ENCODE results near the gene AP1G2.
A peak's percentile ranks its signal among the peaks of the same experiment; 100 is the strongest.

Gene AP1G2

DNA sequence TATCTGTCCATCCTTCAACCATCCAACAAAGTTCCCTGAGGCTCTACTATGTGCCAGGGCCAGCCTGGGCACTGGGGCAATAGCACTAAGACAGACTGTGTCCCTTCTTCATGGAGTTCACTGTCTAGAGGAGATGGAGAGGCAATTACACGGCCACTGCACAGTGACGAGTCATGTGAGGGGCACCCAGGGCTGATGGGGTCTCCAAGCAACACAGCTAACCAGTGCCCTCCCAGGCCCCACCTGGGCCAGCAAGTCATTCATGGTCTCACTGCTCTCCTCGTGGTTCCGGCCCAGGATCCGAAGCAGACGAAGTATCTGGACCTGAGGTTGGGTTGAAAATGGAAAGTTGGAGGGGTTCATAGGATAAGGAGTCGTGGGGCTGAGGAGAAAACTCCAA is 2.7 kb downstream of the AP1G2 start:
- Histone ChIP-seq H4K91ac (ENCODE audit: low read length) (no peak overlapping the region), H2AFZ (ENCODE audit: low read depth, low read length) (no peak overlapping the region), H3K23ac (ENCODE audit: low read length in 2 of 2) (no peak overlapping the region), H3K4me3 (ENCODE audit: insufficient read depth in 1 of 2, low read depth in 1 of 2, low read length in 2 of 2) (no peak overlapping the region), H3K36me3 (ENCODE audit: control insufficient read depth in 1 of 2, insufficient read depth in 2 of 2, low read depth in 1 of 2, low read length in 2 of 2) (peaks cover 27 to 58% of the 10 kb centered on the region in 2 experiments), H3K4me1 (ENCODE audit: control insufficient read depth, insufficient read depth, low read depth, low read length) (peaks cover 15% of the 10 kb centered on the region), H3K79me1 (replicated peaks; ENCODE audit: low read length, poor library complexity, severe bottlenecking) (peaks cover 42% of the 10 kb centered on the region), H3K27me3 (ENCODE audit: control insufficient read depth in 1 of 2, insufficient read depth in 1 of 2, low read length in 2 of 2) (peaks cover 0 to 3% of the 10 kb centered on the region in 2 experiments), H3K9me3 (ENCODE audit: control insufficient read depth, low read length) (no peaks in the 10 kb centered on the region), H2BK120ac (ENCODE audit: low read depth, low read length) (no peak overlapping the region), H3K18ac (ENCODE audit: low read depth in 1 of 2, low read length in 2 of 2) (no peak overlapping the region), H3K4ac (ENCODE audit: low read depth in 1 of 2, low read length in 2 of 2) (no peak overlapping the region), H3K27ac (ENCODE audit: low read length, poor library complexity, severe bottlenecking) (no peak overlapping the region), H2AK5ac (ENCODE audit: low read length, severe bottlenecking) (no peak overlapping the region), H3K4me2 (ENCODE audit: low read length, poor library complexity, severe bottlenecking) (no peak overlapping the region), H2BK12ac (ENCODE audit: low read length in 2 of 2) (no peak overlapping the region), H2BK5ac (ENCODE audit: low read depth, low read length, poor library complexity, severe bottlenecking) (no peak overlapping the region), H4K8ac (ENCODE audit: low read length) (no peak overlapping the region), H2BK15ac (ENCODE audit: low read depth, poor library complexity, severe bottlenecking) (no peak overlapping the region), H3K9ac (ENCODE audit: low read length) (no peak overlapping the region), H3K14ac (ENCODE audit: low read length in 2 of 2) (no peak overlapping the region)
- no peak for DNase-seq
- WGBS, result 91% methylated on average over 6 of the region's 7 CpGs

GRCh38 chr14:23564181-23564812 is 3.3 kb downstream of the AP1G2 start:
- Histone ChIP-seq H3K23ac (ENCODE audit: low read length in 2 of 2) (no peak overlapping the region), H4K91ac (ENCODE audit: low read length) (no peak overlapping the region), H2BK12ac (ENCODE audit: low read length in 2 of 2) (no peak overlapping the region), H3K36me3 (ENCODE audit: control insufficient read depth in 1 of 2, insufficient read depth in 2 of 2, low read depth in 1 of 2, low read length in 2 of 2) (peaks cover 31 to 62% of the 10 kb centered on the region in 2 experiments), H2BK120ac (ENCODE audit: low read depth, low read length) (no peak overlapping the region), H2AFZ (ENCODE audit: low read depth, low read length) (no peak overlapping the region), H3K4me3 (ENCODE audit: insufficient read depth in 1 of 2, low read depth in 1 of 2, low read length in 2 of 2) (no peak overlapping the region), H3K9ac (ENCODE audit: low read length) (no peak overlapping the region), H3K4ac (ENCODE audit: low read depth in 1 of 2, low read length in 2 of 2) (no peak overlapping the region), H3K79me1 (replicated peaks; ENCODE audit: low read length, poor library complexity, severe bottlenecking) (peaks cover 44% of the 10 kb centered on the region), H2BK5ac (ENCODE audit: low read depth, low read length, poor library complexity, severe bottlenecking) (no peak overlapping the region), H3K14ac (ENCODE audit: low read length in 2 of 2) (no peak overlapping the region), H2AK5ac (ENCODE audit: low read length, severe bottlenecking) (no peak overlapping the region), H3K9me3 (ENCODE audit: control insufficient read depth, low read length) (no peaks in the 10 kb centered on the region), H3K27me3 (ENCODE audit: control insufficient read depth in 1 of 2, insufficient read depth in 1 of 2, low read length in 2 of 2) (no peaks in the 10 kb centered on the region), H3K4me2 (ENCODE audit: low read length, poor library complexity, severe bottlenecking) (no peak overlapping the region), H3K27ac (ENCODE audit: low read length, poor library complexity, severe bottlenecking) (no peak overlapping the region), H4K8ac (ENCODE audit: low read length) (no peak overlapping the region), H3K4me1 (ENCODE audit: control insufficient read depth, insufficient read depth, low read depth, low read length) (peaks cover 14% of the 10 kb centered on the region), H3K18ac (ENCODE audit: low read depth in 1 of 2, low read length in 2 of 2) (no peak overlapping the region), H2BK15ac (ENCODE audit: low read depth, poor library complexity, severe bottlenecking) (no peak overlapping the region)
- WGBS, result 96% methylated on average over 13 of the region's 13 CpGs
- DNase-seq, result no peak

DNA sequence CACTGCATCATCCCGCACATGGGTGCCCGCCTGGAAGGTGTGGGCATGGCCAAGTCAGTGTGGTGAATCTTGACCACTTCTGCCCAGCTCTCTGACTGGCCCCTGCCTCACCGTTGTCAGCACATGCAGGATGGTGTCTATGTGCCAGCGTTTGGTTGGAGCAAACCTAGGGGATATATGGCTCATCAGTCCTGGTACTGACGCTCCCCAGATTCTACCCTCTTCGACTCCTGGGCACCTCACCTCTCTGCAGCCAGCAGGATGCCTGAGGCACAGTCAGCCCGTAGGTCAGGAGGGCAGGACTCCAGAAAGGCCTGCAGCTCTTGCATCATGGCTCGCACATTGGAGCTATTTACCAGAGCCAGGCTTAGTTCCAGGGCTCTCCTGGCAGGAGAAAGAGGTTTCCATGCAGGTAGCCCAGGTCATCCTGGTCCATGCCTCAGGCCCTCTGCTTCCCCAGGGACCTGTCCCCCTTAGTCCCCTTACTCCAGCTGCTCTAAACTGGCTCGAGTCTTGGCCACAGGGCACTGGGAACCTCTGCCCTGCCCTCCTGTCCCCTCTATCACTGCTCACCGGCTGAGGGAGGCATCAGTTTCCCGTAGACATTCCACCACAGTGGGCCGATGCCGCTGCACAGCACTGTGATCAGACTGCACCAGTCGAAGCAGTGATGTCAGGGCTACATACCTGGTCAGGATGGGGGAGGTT is 4.0 kb downstream of the AP1G2 start:
- Histone ChIP-seq H3K4me2 (ENCODE audit: low read length, poor library complexity, severe bottlenecking) (no peak overlapping the region), H3K27me3 (ENCODE audit: control insufficient read depth in 1 of 2, insufficient read depth in 1 of 2, low read length in 2 of 2) (no peaks in the 10 kb centered on the region), H2BK15ac (ENCODE audit: low read depth, poor library complexity, severe bottlenecking) (no peak overlapping the region), H4K91ac (ENCODE audit: low read length) (no peak overlapping the region), H2BK12ac (ENCODE audit: low read length in 2 of 2) (no peak overlapping the region), H3K4me3 (ENCODE audit: insufficient read depth in 1 of 2, low read depth in 1 of 2, low read length in 2 of 2) (no peak overlapping the region), H3K23ac (ENCODE audit: low read length in 2 of 2) (no peak overlapping the region), H2BK5ac (ENCODE audit: low read depth, low read length, poor library complexity, severe bottlenecking) (no peak overlapping the region), H3K9me3 (ENCODE audit: control insufficient read depth, low read length) (no peaks in the 10 kb centered on the region), H3K36me3 (ENCODE audit: control insufficient read depth in 1 of 2, insufficient read depth in 2 of 2, low read depth in 1 of 2, low read length in 2 of 2) (peaks cover 38 to 69% of the 10 kb centered on the region in 2 experiments), H2AFZ (ENCODE audit: low read depth, low read length) (no peak overlapping the region), H3K27ac (ENCODE audit: low read length, poor library complexity, severe bottlenecking) (no peak overlapping the region), H3K79me1 (replicated peaks; ENCODE audit: low read length, poor library complexity, severe bottlenecking) (peaks cover 51% of the 10 kb centered on the region), H2BK120ac (ENCODE audit: low read depth, low read length) (no peak overlapping the region), H2AK5ac (ENCODE audit: low read length, severe bottlenecking) (no peak overlapping the region), H3K9ac (ENCODE audit: low read length) (peak overlapping the region; percentile 42), H4K8ac (ENCODE audit: low read length) (no peak overlapping the region), H3K14ac (ENCODE audit: low read length in 2 of 2) (no peak overlapping the region), H3K18ac (ENCODE audit: low read depth in 1 of 2, low read length in 2 of 2) (no peak overlapping the region), H3K4ac (ENCODE audit: low read depth in 1 of 2, low read length in 2 of 2) (no peak overlapping the region), H3K4me1 (ENCODE audit: control insufficient read depth, insufficient read depth, low read depth, low read length) (peaks cover 14% of the 10 kb centered on the region)
- 92% methylated on average over 14 of the region's 14 CpGs for WGBS
- DNase-seq, result no peak

GRCh38 chr14:23562822-23563472 is 4.6 kb downstream of the AP1G2 start:
- DNase-seq, result peak; percentile 51
- no peak overlapping the region for H2AK5ac ChIP-seq (ENCODE audit: low read length, severe bottlenecking)
- H3K4me3 ChIP-seq (ENCODE audit: insufficient read depth in 1 of 2, low read depth in 1 of 2, low read length in 2 of 2), result no peak overlapping the region
- peaks cover 57% of the 10 kb centered on the region for H3K79me1 ChIP-seq (replicated peaks; ENCODE audit: low read length, poor library complexity, severe bottlenecking)
- H3K27me3 ChIP-seq (ENCODE audit: control insufficient read depth in 1 of 2, insufficient read depth in 1 of 2, low read length in 2 of 2), result no peaks in the 10 kb centered on the region
- no peak overlapping the region for H2BK15ac ChIP-seq (ENCODE audit: low read depth, poor library complexity, severe bottlenecking)
- H3K36me3 ChIP-seq (ENCODE audit: control insufficient read depth in 1 of 2, insufficient read depth in 2 of 2, low read depth in 1 of 2, low read length in 2 of 2), result peaks cover 43 to 75% of the 10 kb centered on the region in 2 experiments
- H2BK12ac ChIP-seq (ENCODE audit: low read length in 2 of 2), result no peak overlapping the region
- H3K27ac ChIP-seq (ENCODE audit: low read length, poor library complexity, severe bottlenecking), result no peak overlapping the region
- no peak overlapping the region for H3K23ac ChIP-seq (ENCODE audit: low read length in 2 of 2)
- H3K4me2 ChIP-seq (ENCODE audit: low read length, poor library complexity, severe bottlenecking), result no peak overlapping the region
- WGBS, result 89% methylated on average over 2 of the region's 2 CpGs
- peaks cover 14% of the 10 kb centered on the region for H3K4me1 ChIP-seq (ENCODE audit: control insufficient read depth, insufficient read depth, low read depth, low read length)
- H4K91ac ChIP-seq (ENCODE audit: low read length), result no peak overlapping the region
- H3K14ac ChIP-seq (ENCODE audit: low read length in 2 of 2), result no peak overlapping the region
- peak overlapping the region; percentile 42 for H3K9ac ChIP-seq (ENCODE audit: low read length)
- no peak overlapping the region for H2AFZ ChIP-seq (ENCODE audit: low read depth, low read length)
- H2BK120ac ChIP-seq (ENCODE audit: low read depth, low read length), result no peak overlapping the region
- H4K8ac ChIP-seq (ENCODE audit: low read length), result no peak overlapping the region
- no peak overlapping the region for H3K18ac ChIP-seq (ENCODE audit: low read depth in 1 of 2, low read length in 2 of 2)
- no peak overlapping the region for H3K4ac ChIP-seq (ENCODE audit: low read depth in 1 of 2, low read length in 2 of 2)
- no peaks in the 10 kb centered on the region for H3K9me3 ChIP-seq (ENCODE audit: control insufficient read depth, low read length)
- no peak overlapping the region for H2BK5ac ChIP-seq (ENCODE audit: low read depth, low read length, poor library complexity, severe bottlenecking)
